22Rv1 (cell line): ENCODE data around the gene CRACR2A.

ENCODE experiments used
- CTCF ChIP-seq: fragments of 450-650 bp; IDR thresholded peaks from 2 replicates; pipeline ENCODE4 v1.5.1; 2017; ENCODE audit warnings: mild to moderate bottlenecking
- ZFX ChIP-seq: fragments of 450-650 bp; IDR thresholded peaks from 2 replicates; pipeline ENCODE4 v1.6.1; 2017; ENCODE audit warnings: antibody characterized with exemption, borderline replicate concordance

DNA sequence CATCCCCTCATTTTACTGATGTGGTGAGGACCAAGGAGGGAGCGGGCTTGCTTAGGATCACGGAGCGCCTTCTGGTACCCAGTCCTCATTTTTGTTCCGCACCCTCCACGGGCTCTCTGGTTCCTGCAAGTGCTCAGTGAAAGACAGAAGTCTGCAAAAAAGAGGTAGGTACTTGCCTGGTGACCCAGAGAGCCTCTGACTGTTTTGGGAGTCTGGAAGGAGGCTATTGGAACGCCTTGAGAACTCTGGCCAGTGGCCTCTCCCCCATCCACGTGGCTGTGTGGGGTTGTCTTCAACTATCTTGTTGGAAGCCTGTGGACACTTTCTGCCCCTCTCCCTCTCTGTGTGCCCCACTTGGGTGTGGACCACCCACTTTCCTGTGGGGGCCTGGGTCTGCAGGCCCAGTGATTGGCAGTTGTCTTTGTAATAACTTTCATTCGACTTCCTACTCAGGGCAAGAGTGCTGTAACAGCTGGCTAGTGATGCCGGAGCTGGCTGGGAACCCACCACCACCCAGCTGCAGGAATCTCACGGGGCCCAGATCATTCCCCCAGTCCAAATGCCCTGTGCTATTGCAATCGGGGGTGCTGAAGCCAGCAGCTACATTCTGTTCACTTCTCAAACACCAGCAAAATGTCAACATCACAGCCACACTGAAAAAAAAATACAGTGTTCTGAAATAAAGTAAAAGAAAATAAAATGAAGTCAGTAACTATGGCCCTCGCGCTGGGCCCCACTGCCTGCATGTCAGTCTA, 139.1 kb downstream of the CRACR2A start:
- TF ChIP-seq CTCF (no peak), ZFX (no peak)
